Adrenal gland (tissue), 5 donors: ENCODE measurements around the gene SIL1.

Experiments used
- CTCF ChIP-seq, 6 experiments: fragments of 450-650 bp in 4 of 6; fragments of 200-600 bp in 2 of 6; sonication (generic) in 1 of 6; IDR thresholded peaks; 1 replicate in 5 of 6; 2 replicates in 1 of 6; pipeline versions ENCODE4 v1.5.1 to v1.8.0; 2016 to 2021; ENCODE audit warnings: antibody characterized with exemption in 6 of 6, mild to moderate bottlenecking in 2 of 6, moderate library complexity in 1 of 6
- POLR2A ChIP-seq, 2 donors: fragments of 450-650 bp; IDR thresholded peaks; one replicate each; pipeline ENCODE4 v1.6.1; 2017; ENCODE audit warnings: antibody characterized with exemption in 2 of 2, mild to moderate bottlenecking in 2 of 2, moderate library complexity in 1 of 2
- donor health status: DM: no; HTN: no; CAD: no.

- TF ChIP-seq CTCF (IDR thresholded peaks at IDR 0.05) (no peak), POLR2A (IDR thresholded peaks at IDR 0.05) (no peak)
Observed at GRCh38 chr5:139167952-139168720, 30.0 kb downstream of the SIL1 start.
